Adrenal gland (tissue), 12 donors: ENCODE results near the gene UBE2M. TPM values are rescaled to one million over a fixed set of nuclear protein-coding genes. Genes with fewer than 3 reads are reported as not detected.

Experiments used
- DNase-seq, 7 donors: peaks; one replicate each; pipeline ENCODE4 v3.0.0-alpha.2; 2019 to 2020
- H3K27ac ChIP-seq, 5 donors: fragments of 200-600 bp; sonication (generic) in 4 of 5; 1 replicate in 3 of 5; 2 replicates in 2 of 5; pipeline versions ENCODE4 v1.5.1 to v1.8.0; 2016 to 2020; ENCODE audit warnings: mild to moderate bottlenecking in 1 of 5
- H3K27me3 ChIP-seq: fragments of 200-600 bp; 2 replicates; pipeline ENCODE4 v1.8.0; 2021
- H3K36me3 ChIP-seq, 2 donors: fragments of 200-600 bp; replicated peaks in 1 of 2; 1 replicate in 1 of 2; 2 replicates in 1 of 2; pipeline versions ENCODE4 v1.5.1 to v1.8.0; 2018 to 2022
- H3K4me1 ChIP-seq, 2 donors: fragments of 200-600 bp; replicated peaks in 1 of 2; 1 replicate in 1 of 2; 2 replicates in 1 of 2; pipeline versions ENCODE4 v1.5.1 to v1.8.0; 2018 to 2021
- H3K4me3 ChIP-seq, 4 donors: fragments of 200-600 bp; sonication (generic) in 3 of 4; one replicate each; pipeline ENCODE4 v1.5.1; 2016 to 2018
- H3K9me3 ChIP-seq, 3 donors: fragments of 200-600 bp; sonication (generic) in 1 of 3; replicated peaks in 1 of 3; 1 replicate in 2 of 3; 2 replicates in 1 of 3; pipeline versions ENCODE4 v1.5.1 to v1.8.0; 2016 to 2021
- CTCF ChIP-seq, 6 experiments: fragments of 450-650 bp in 4 of 6; fragments of 200-600 bp in 2 of 6; sonication (generic) in 1 of 6; IDR thresholded peaks; 1 replicate in 5 of 6; 2 replicates in 1 of 6; pipeline versions ENCODE4 v1.5.1 to v1.8.0; 2016 to 2021; ENCODE audit warnings: antibody characterized with exemption in 6 of 6, mild to moderate bottlenecking in 2 of 6, moderate library complexity in 1 of 6
- POLR2A ChIP-seq, 2 donors: fragments of 450-650 bp; IDR thresholded peaks; one replicate each; pipeline ENCODE4 v1.6.1; 2017; ENCODE audit warnings: antibody characterized with exemption in 2 of 2, mild to moderate bottlenecking in 2 of 2, moderate library complexity in 1 of 2
- WGBS, 4 donors: extraction: QIAGEN DNeasy Blood & Tissue Kit in 2 of 4; methylation state at CpG; one replicate each; pipeline versions ENCODE4 v1.1.5 to v1.1.7; 2013 to 2017; 5-methylcytosine and 5-hydroxymethylcytosine counted together
- intact Hi-C, 2 donors: fragments of 100-400 bp; cut with DNase I; formaldehyde crosslinking; loops; one replicate each; pipeline versions ENCODE4 v1.14.1 to v1.15.0; 2022 to 2023
- polyA plus RNA-seq, 3 donors: library from polyadenylated mRNA; stranded (reverse); fragments of 200-250 nt in 2 of 3; fragments of 350-450 nt in 1 of 3; fragmentation: Illumina TruSeq in 1 of 3; extraction: RNeasy Lipid Tissue Mini Kit (QIAGEN cat#74804) in 1 of 3; gene quantifications; one replicate each; pipeline ENCODE4 v1.2.3, GENCODE V29; 2013 to 2014
- total RNA-seq, 9 donors: library from RNA; depleted of rRNA in 4 of 9; stranded (reverse); fragments of >200 nt in 4 of 9; fragments of 120-200 nt in 1 of 9; fragmentation: NEBNext Ultra II Directional in 1 of 9; extraction: Animal tissue kit (Norgen Biotek cat#: 25700) in 1 of 9; gene quantifications; one replicate each; pipeline versions ENCODE4 v1.1.0 to v1.2.4, GENCODE V29; 2013 to 2023
- donor health status: healthy with polysubstance abuse.
- donor health status: Bipolar disorder and iron deficiency.
- donor health status: DM: yes; HTN: yes; CAD: no.
- donor health status: DM: no; HTN: no; CAD: no.
- donor health status: DM: no; HTN: no; CAD: no.
- donor health status: DM: yes; HTN: yes; CAD: no.

Gene UBE2M
- total and polyA plus RNA-seq, 12 donors = 19.9 to 193 (median 66.4) TPM

GRCh38 chr19:58554494-58555368 lies 3.7 kb downstream of the UBE2M start, which contains the start of gene CHMP2A:
CHMP2A (minus strand) TSS chr19:58555105; CDS start chr19:58554212, 893 bp downstream.
- no peaks in the 10 kb centered on the region for H3K9me3 ChIP-seq
- WGBS, 4 donors = 0 to 2% (median 1%) methylated on average over 22 to 69 of the region's 69 CpGs
- intact Hi-C loops = no loop called here
- H3K4me3 ChIP-seq = peak within 1 kb of the TSS; percentile 42 to 74 (median 65)
- H3K27me3 ChIP-seq = no peaks in the 10 kb centered on the region
- peak within 1 kb of the TSS; percentile 83 to 100 (median 96) for H3K27ac ChIP-seq
- H3K4me1 ChIP-seq = peaks cover 30 to 40% of the 10 kb centered on the region in 2 donors
- DNase-seq = peak; percentile 97 to 99 (median 98)
- TF ChIP-seq CTCF (IDR thresholded peaks at IDR 0.05) (no peak), POLR2A (IDR thresholded peaks at IDR 0.05) (peak; percentile 21 to 60)
- peaks cover 0 to 52% of the 10 kb centered on the region in 2 donors for H3K36me3 ChIP-seq

GRCh38 chr19:58553799-58554493 lies 4.5 kb downstream of the UBE2M start:
- peak in 4 of 7 donors; percentile 41 to 75 (median 52) for DNase-seq
- Histone ChIP-seq H3K9me3 (no peaks in the 10 kb centered on the region), H3K4me3 (peak overlapping the region; percentile 42 to 74 (median 65)), H3K36me3 (peaks cover 0 to 60% of the 10 kb centered on the region in 2 donors), H3K27me3 (no peaks in the 10 kb centered on the region), H3K27ac (peak overlapping the region; percentile 83 to 100 (median 96)), H3K4me1 (peaks cover 29 to 38% of the 10 kb centered on the region in 2 donors)
- 22 to 25% (median 23%) methylated on average over 18 of the region's 18 CpGs for WGBS, 4 donors
- TF ChIP-seq CTCF (IDR thresholded peaks at IDR 0.05) (no peak), POLR2A (IDR thresholded peaks at IDR 0.05) (no peak)
- intact Hi-C loops = no loop called here

- no peak for TF ChIP-seq POLR2A (IDR thresholded peaks at IDR 0.05)
- no peak for TF ChIP-seq CTCF (IDR thresholded peaks at IDR 0.05)
- H3K36me3 ChIP-seq = peaks cover 0 to 73% of the 10 kb centered on the region in 2 donors
- WGBS, 4 donors = 85 to 94% (median 91%) methylated on average over 2 of the region's 2 CpGs
- DNase-seq = no peak
- H3K27ac ChIP-seq = no peak overlapping the region
- H3K27me3 ChIP-seq = no peaks in the 10 kb centered on the region
- H3K9me3 ChIP-seq = no peaks in the 10 kb centered on the region
- H3K4me1 ChIP-seq = peaks cover 29 to 38% of the 10 kb centered on the region in 2 donors
- H3K4me3 ChIP-seq = no peak overlapping the region
- intact Hi-C loops = no loop called here
These were observed 5.8 kb downstream of the UBE2M start for GRCh38 chr19:58552655-58553054.
